ENCODE data around the gene CADM4.

GRCh38 chr19:43623889-43624670 lies 15.6 kb downstream of the CADM4 start:
- no peak for TF ChIP-seq POLR2A (IDR thresholded peaks at IDR 0.05)
- TF ChIP-seq, protein P1, sequence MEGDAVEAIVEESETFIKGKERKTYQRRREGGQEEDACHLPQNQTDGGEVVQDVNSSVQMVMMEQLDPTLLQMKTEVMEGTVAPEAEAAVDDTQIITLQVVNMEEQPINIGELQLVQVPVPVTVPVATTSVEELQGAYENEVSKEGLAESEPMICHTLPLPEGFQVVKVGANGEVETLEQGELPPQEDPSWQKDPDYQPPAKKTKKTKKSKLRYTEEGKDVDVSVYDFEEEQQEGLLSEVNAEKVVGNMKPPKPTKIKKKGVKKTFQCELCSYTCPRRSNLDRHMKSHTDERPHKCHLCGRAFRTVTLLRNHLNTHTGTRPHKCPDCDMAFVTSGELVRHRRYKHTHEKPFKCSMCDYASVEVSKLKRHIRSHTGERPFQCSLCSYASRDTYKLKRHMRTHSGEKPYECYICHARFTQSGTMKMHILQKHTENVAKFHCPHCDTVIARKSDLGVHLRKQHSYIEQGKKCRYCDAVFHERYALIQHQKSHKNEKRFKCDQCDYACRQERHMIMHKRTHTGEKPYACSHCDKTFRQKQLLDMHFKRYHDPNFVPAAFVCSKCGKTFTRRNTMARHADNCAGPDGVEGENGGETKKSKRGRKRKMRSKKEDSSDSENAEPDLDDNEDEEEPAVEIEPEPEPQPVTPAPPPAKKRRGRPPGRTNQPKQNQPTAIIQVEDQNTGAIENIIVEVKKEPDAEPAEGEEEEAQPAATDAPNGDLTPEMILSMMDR (IDR thresholded peaks at IDR 0.05) = no peak
